ENCODE data around the gene GAS2L3. TPM values are rescaled to one million over a fixed set of nuclear protein-coding genes. Genes with fewer than 3 reads are reported as not detected.

The GAS2L3 gene
- total RNA-seq, 2 experiments from 2014 or later, result 13.5 to 21.5 TPM

DNA sequence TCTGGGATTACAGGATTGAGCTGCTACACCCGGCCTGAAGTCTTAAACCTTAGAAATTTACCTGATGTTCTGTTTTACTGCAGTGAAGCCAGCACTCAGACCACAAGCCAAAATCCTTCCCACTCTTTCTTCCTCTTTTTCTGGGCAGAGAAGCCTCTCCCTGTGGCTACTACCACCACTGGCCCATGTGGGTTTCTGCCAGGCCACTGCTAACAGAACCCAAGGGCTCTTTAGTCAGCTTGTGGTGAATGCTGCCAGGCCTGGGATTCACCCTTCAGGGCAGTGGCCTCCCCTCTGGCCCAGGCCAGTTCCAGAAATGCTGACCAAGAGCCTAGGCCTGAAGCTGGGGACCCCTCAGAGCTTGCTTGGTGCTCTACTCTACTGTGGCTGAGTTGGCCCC is 35.3 kb downstream of the GAS2L3 start:
- BruUV-seq (replicated peaks), result no TSS peak
- no peak for DNase-seq (ENCODE audit: low spot score)
- no peaks in the 10 kb centered on the region for H4K20me1 ChIP-seq (ENCODE audit: insufficient read depth, low read length)
- no peaks in the 10 kb centered on the region for H3K79me2 ChIP-seq (ENCODE audit: insufficient read depth, low read depth, low read length)
- H2AFZ ChIP-seq (ENCODE audit: low read length), result no peak overlapping the region
- ChIA-PET POLR2A (interaction anchor here (0.6 kb wide), 1 partner anchor 1866 kb away, joined by 4 read pairs; no protein-coding TSS in a partner anchor), CTCF (ENCODE audit: unreplicated experiment) (no interaction called here)
- no peak for TF ChIP-seq EZH2phosphoT487 (IDR thresholded peaks at IDR 0.05; ENCODE audit: borderline replicate concordance, low read depth, low read length)
- TF ChIP-seq, protein P1, sequence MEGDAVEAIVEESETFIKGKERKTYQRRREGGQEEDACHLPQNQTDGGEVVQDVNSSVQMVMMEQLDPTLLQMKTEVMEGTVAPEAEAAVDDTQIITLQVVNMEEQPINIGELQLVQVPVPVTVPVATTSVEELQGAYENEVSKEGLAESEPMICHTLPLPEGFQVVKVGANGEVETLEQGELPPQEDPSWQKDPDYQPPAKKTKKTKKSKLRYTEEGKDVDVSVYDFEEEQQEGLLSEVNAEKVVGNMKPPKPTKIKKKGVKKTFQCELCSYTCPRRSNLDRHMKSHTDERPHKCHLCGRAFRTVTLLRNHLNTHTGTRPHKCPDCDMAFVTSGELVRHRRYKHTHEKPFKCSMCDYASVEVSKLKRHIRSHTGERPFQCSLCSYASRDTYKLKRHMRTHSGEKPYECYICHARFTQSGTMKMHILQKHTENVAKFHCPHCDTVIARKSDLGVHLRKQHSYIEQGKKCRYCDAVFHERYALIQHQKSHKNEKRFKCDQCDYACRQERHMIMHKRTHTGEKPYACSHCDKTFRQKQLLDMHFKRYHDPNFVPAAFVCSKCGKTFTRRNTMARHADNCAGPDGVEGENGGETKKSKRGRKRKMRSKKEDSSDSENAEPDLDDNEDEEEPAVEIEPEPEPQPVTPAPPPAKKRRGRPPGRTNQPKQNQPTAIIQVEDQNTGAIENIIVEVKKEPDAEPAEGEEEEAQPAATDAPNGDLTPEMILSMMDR (conservative IDR thresholded peaks at IDR 0.05; ENCODE audit: low read length), result no peak
- H3K9me3 ChIP-seq (ENCODE audit: low read length), result no peaks in the 10 kb centered on the region
- no peaks in the 10 kb centered on the region for H3K36me3 ChIP-seq (ENCODE audit: insufficient read depth, low read length)
- no peak overlapping the region for H3K4me3 ChIP-seq (ENCODE audit: low read depth, low read length, poor library complexity, severe bottlenecking)
- H3K4me1 ChIP-seq (ENCODE audit: insufficient read depth, low read length, poor library complexity, severe bottlenecking), result no peaks in the 10 kb centered on the region
- intact Hi-C loops (cut with micrococcal nuclease; ENCODE audit: unreplicated experiment), result no loop called here
- no peaks in the 10 kb centered on the region for H3K9me2 ChIP-seq (ENCODE audit: insufficient read depth, low read length)
- H3K4me2 ChIP-seq (ENCODE audit: low read length), result no peak overlapping the region
- H3K27ac ChIP-seq (ENCODE audit: low read depth, low read length, poor library complexity, severe bottlenecking), result no peak overlapping the region

DNA sequence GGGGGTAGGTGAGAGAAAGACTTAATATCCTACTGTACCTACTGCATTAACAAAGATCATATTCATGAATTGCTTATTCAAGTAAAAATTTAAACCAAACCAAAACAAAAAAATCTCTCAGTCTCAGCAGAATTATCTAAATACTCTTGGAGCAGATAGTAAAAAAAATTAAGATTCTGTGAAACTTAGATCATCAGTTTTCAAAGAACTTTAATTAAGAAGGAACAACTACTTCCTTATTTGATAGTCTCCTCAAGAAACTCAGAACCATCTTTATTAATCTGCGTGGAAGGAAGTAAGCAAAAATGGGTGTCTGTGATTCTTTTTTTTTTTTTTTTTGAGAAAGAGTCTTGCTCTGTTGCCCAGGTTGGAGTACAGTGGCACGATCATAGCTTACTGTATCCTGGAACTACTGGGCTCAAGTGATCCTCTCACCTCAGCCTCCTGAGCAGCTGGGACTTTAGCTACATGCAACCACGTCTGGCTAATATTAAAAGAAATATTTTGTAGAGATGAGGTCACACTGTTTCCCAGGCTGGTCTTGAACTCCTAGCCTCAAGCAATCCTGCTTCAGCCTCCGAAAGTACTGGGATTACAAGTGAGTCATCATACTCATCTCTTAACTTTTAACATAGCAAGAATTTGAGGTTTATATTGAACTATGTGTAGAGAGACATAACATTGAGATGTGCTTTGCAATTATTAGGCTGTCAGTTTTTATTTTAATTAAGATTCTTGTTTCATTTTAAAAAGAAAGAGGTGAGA is 37.4 kb downstream of the GAS2L3 start:
- no TSS peak for BruUV-seq (replicated peaks)
- intact Hi-C loops (cut with micrococcal nuclease; ENCODE audit: unreplicated experiment), result no loop called here
- no peaks in the 10 kb centered on the region for H3K79me2 ChIP-seq (ENCODE audit: insufficient read depth, low read depth, low read length)
- no peaks in the 10 kb centered on the region for H3K36me3 ChIP-seq (ENCODE audit: insufficient read depth, low read length)
- H2AFZ ChIP-seq (ENCODE audit: low read length), result no peak overlapping the region
- H3K4me2 ChIP-seq (ENCODE audit: low read length), result no peak overlapping the region
- POLR2A ChIA-PET, result no interaction called here
- DNase-seq (ENCODE audit: low spot score), result no peak
- H3K4me3 ChIP-seq (ENCODE audit: low read depth, low read length, poor library complexity, severe bottlenecking), result no peak overlapping the region
- H3K9me3 ChIP-seq (ENCODE audit: low read length), result no peaks in the 10 kb centered on the region
- CTCF ChIA-PET (ENCODE audit: unreplicated experiment), result no interaction called here
- TF ChIP-seq EZH2phosphoT487 (IDR thresholded peaks at IDR 0.05; ENCODE audit: borderline replicate concordance, low read depth, low read length), result no peak
- TF ChIP-seq, protein P1 (conservative IDR thresholded peaks at IDR 0.05; ENCODE audit: low read length), result no peak
- H3K9me2 ChIP-seq (ENCODE audit: insufficient read depth, low read length), result no peaks in the 10 kb centered on the region
- no peaks in the 10 kb centered on the region for H4K20me1 ChIP-seq (ENCODE audit: insufficient read depth, low read length)
- no peaks in the 10 kb centered on the region for H3K4me1 ChIP-seq (ENCODE audit: insufficient read depth, low read length, poor library complexity, severe bottlenecking)
- H3K27ac ChIP-seq (ENCODE audit: low read depth, low read length, poor library complexity, severe bottlenecking), result no peak overlapping the region

DNA sequence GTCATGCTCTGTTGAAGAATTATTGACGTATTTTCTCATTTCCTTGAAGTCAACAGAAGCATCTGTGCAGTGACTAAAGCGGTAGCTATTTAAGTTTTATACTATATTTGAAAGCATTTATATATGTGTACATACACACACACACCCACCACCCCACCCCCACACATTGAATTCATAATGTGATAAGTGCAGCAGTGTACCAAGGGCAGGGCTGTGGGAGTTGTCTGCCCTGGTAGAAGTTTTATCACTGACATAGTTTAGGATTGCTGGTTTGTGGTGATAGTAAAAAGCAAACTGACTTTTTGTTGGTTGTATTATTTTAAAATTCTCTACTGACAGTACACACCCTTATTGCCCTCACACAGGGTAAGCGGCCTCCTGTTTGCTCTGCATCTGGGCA is 39.1 kb downstream of the GAS2L3 start:
- H3K9me3 ChIP-seq (ENCODE audit: low read length), result no peaks in the 10 kb centered on the region
- H3K9me2 ChIP-seq (ENCODE audit: insufficient read depth, low read length), result no peaks in the 10 kb centered on the region
- CTCF ChIA-PET (ENCODE audit: unreplicated experiment), result no interaction called here
- H3K4me1 ChIP-seq (ENCODE audit: insufficient read depth, low read length, poor library complexity, severe bottlenecking), result no peaks in the 10 kb centered on the region
- no peak overlapping the region for H3K4me2 ChIP-seq (ENCODE audit: low read length)
- H2AFZ ChIP-seq (ENCODE audit: low read length), result no peak overlapping the region
- intact Hi-C loops (cut with micrococcal nuclease; ENCODE audit: unreplicated experiment), result no loop called here
- no peaks in the 10 kb centered on the region for H4K20me1 ChIP-seq (ENCODE audit: insufficient read depth, low read length)
- POLR2A ChIA-PET, result no interaction called here
- no peak for TF ChIP-seq EZH2phosphoT487 (IDR thresholded peaks at IDR 0.05; ENCODE audit: borderline replicate concordance, low read depth, low read length)
- TF ChIP-seq, protein P1 (conservative IDR thresholded peaks at IDR 0.05; ENCODE audit: low read length), result no peak
- no peaks in the 10 kb centered on the region for H3K79me2 ChIP-seq (ENCODE audit: insufficient read depth, low read depth, low read length)
- DNase-seq (ENCODE audit: low spot score), result no peak
- H3K27ac ChIP-seq (ENCODE audit: low read depth, low read length, poor library complexity, severe bottlenecking), result no peak overlapping the region
- BruUV-seq (replicated peaks), result no TSS peak
- H3K4me3 ChIP-seq (ENCODE audit: low read depth, low read length, poor library complexity, severe bottlenecking), result no peak overlapping the region
- no peaks in the 10 kb centered on the region for H3K36me3 ChIP-seq (ENCODE audit: insufficient read depth, low read length)

Measured in OCI-LY7 (cell line).